C1 segment of cervical spinal cord (tissue), 14 donors: ENCODE measurements around the gene ASB9.
"Not testable (repeated sequence)": the region's sequence is repeated elsewhere in the genome, so short reads cannot be mapped to it uniquely, and the experiment has no call there.

Experiments
- DNase-seq, 14 donors: peaks; one replicate each; lab custom pipeline; 2025; lab: John Stamatoyannopoulos, UW

ASB9 gene

GRCh38 chrX:15242899-15243555 is 26.9 kb downstream of the ASB9 start:
- peak in 1 of 14 donors; percentile 21 for DNase-seq

GRCh38 chrX:15241301-15241700 is 28.6 kb downstream of the ASB9 start:
- DNase-seq, result no peak

GRCh38 chrX:15240414-15240813 is 29.5 kb downstream of the ASB9 start:
- DNase-seq, result no peak

GRCh38 chrX:15236146-15236545 is 33.7 kb downstream of the ASB9 start:
- DNase-seq, result no peak

- peak in 1 of 14 donors; percentile 7 for DNase-seq
Measured at GRCh38 chrX:15235001-15235400, 34.9 kb downstream of the ASB9 start.

- DNase-seq, result no peak
Measured at GRCh38 chrX:15233416-15234015, 36.4 kb downstream of the ASB9 start.

- no peak for DNase-seq
Measured at GRCh38 chrX:15224747-15225146, 45.1 kb downstream of the ASB9 start.

GRCh38 chrX:15221321-15221720 is 48.6 kb downstream of the ASB9 start:
- no peak for DNase-seq

GRCh38 chrX:15217161-15217560 is 52.7 kb downstream of the ASB9 start:
- no peak for DNase-seq

GRCh38 chrX:15216280-15216679 is 53.6 kb downstream of the ASB9 start:
- no peak for DNase-seq

GRCh38 chrX:15215366-15215765 is 54.5 kb downstream of the ASB9 start:
- peak in 1 of 14 donors; percentile 79 for DNase-seq

GRCh38 chrX:15214588-15214987 is 55.3 kb downstream of the ASB9 start:
- DNase-seq, result no peak

- DNase-seq, result no peak
Measured at GRCh38 chrX:15209096-15209495, 60.8 kb downstream of the ASB9 start.

GRCh38 chrX:15207994-15208393 is 61.9 kb downstream of the ASB9 start:
- no peak for DNase-seq

- DNase-seq, result no peak
Measured at GRCh38 chrX:15207384-15207783, 62.5 kb downstream of the ASB9 start.

- no peak for DNase-seq
Measured at GRCh38 chrX:15206306-15206705, 63.6 kb downstream of the ASB9 start.

GRCh38 chrX:15204130-15204751 is 65.6 kb downstream of the ASB9 start:
- DNase-seq, result no peak

GRCh38 chrX:15203694-15204093 is 66.2 kb downstream of the ASB9 start:
- no peak for DNase-seq

- DNase-seq, result no peak
Measured at GRCh38 chrX:15202454-15203177, 67.3 kb downstream of the ASB9 start.

GRCh38 chrX:15200871-15201270 is 69.0 kb downstream of the ASB9 start:
- no peak for DNase-seq

- DNase-seq, result not testable (repeated sequence)
Measured at GRCh38 chrX:15198608-15199202, 71.2 kb downstream of the ASB9 start.

GRCh38 chrX:15194146-15194545 is 75.7 kb downstream of the ASB9 start:
- DNase-seq, result no peak
